HepG2 (cell line): ENCODE measurements around the gene RHBG. TPM values are rescaled to one million over a fixed set of nuclear protein-coding genes. Genes with fewer than 3 reads are reported as not detected.
A peak's percentile ranks its signal among the peaks of the same experiment; 100 is the strongest.

Source experiments
- KDM5A ChIP-seq: fragments of 200-600 bp; sonication (generic); IDR thresholded peaks from 2 replicates; pipeline ENCODE4 v1.7.0; 2018; ENCODE audit warnings: antibody characterized with exemption, mild to moderate bottlenecking, low read length, borderline replicate concordance
- NCOR1 ChIP-seq: fragments of 200-600 bp; sonication (generic); IDR thresholded peaks from 2 replicates; pipeline ENCODE4 v1.7.0; 2017; ENCODE audit warnings: antibody characterized with exemption, low read length, borderline replicate concordance
- NONO ChIP-seq, 2 experiments: fragments of 450-650 bp in 1 of 2; sonication (generic) in 1 of 2; formaldehyde crosslinking in 1 of 2; IDR thresholded peaks in 1 of 2; conservative IDR thresholded peaks in 1 of 2; 2 replicates each; pipeline versions ENCODE4 v1.6.1 to v1.8.0; 2017 to 2022; ENCODE audit warnings: mild to moderate bottlenecking in 1 of 2, missing genetic modification reagents in 1 of 2, moderate library complexity in 1 of 2
- SIX4 ChIP-seq: sonication (generic); formaldehyde crosslinking; IDR thresholded peaks from 2 replicates; pipeline ENCODE4 v1.4.0; 2020; ENCODE audit warnings: missing genetic modification reagents
- THAP11 ChIP-seq: IDR thresholded peaks from 2 replicates; pipeline ENCODE4 v1.6.1; 2016; ENCODE audit warnings: missing biosample characterization, missing genetic modification reagents
- ZFP82 ChIP-seq: sonication (generic); formaldehyde crosslinking; IDR thresholded peaks from 2 replicates; pipeline ENCODE4 v1.5.1; 2020; ENCODE audit warnings: mild to moderate bottlenecking, missing genetic modification reagents, borderline replicate concordance
- ZMYM2 ChIP-seq: sonication (generic); formaldehyde crosslinking; IDR thresholded peaks from 2 replicates; pipeline ENCODE4 v1.8.0; 2022; ENCODE audit warnings: mild to moderate bottlenecking, missing genetic modification reagents
- ZNF230 ChIP-seq: sonication (generic); formaldehyde crosslinking; IDR thresholded peaks from 2 replicates; pipeline ENCODE4 v1.4.0; 2020; ENCODE audit warnings: mild to moderate bottlenecking, missing genetic modification reagents
- ZNF274 ChIP-seq: sonication (generic); formaldehyde crosslinking; IDR thresholded peaks from 2 replicates; pipeline ENCODE4 v1.5.1; 2020; ENCODE audit warnings: mild to moderate bottlenecking, missing genetic modification reagents
- ZNF556 ChIP-seq: sonication (generic); formaldehyde crosslinking; IDR thresholded peaks from 2 replicates; pipeline ENCODE4 v1.4.0; 2020; ENCODE audit warnings: mild to moderate bottlenecking, missing genetic modification reagents, borderline replicate concordance
- ZNF563 ChIP-seq: sonication (generic); formaldehyde crosslinking; IDR thresholded peaks from 2 replicates; pipeline ENCODE4 v1.8.0; 2022; ENCODE audit warnings: mild to moderate bottlenecking, moderate library complexity, missing genetic modification reagents
- polyA plus RNA-seq, 8 experiments: library from polyadenylated mRNA; depleted of rRNA in 3 of 8; stranded (reverse) in 7 of 8; unstranded in 1 of 8; fragments of >200 nt; fragmentation: Illumina TruSeq in 4 of 8; extraction: Trizol in 4 of 8; gene quantifications; 2 replicates each; pipeline versions ENCODE4 v1.2.1 to v1.2.3, GENCODE V29; 2011 to 2016; ENCODE audit warnings: low read depth in 4 of 8, missing spikeins in 1 of 8, mixed read lengths in 1 of 8; ENCODE audit not compliant: insufficient read depth in 1 of 8
- total RNA-seq, 5 experiments: library from RNA; depleted of rRNA; stranded (reverse); fragments of >200 nt; fragmentation: Illumina TruSeq; extraction: Trizol; gene quantifications; 2 replicates each; pipeline ENCODE4 v1.2.3, GENCODE V29; 2016; ENCODE audit warnings: low read depth in 1 of 5
- TF ChIP-seq, protein P1 (sequence below): sonication (generic); formaldehyde crosslinking; IDR thresholded peaks from 2 replicates; pipeline ENCODE4 v1.8.1; 2023; ENCODE audit warnings: mild to moderate bottlenecking, missing genetic modification reagents
- TF ChIP-seq, protein P2 (sequence below): sonication (generic); formaldehyde crosslinking; IDR thresholded peaks from 2 replicates; pipeline ENCODE4 v1.4.0; 2020; ENCODE audit warnings: missing genetic modification reagents, borderline replicate concordance
- TF ChIP-seq, protein P3 (sequence below): sonication (generic); formaldehyde crosslinking; IDR thresholded peaks from 2 replicates; pipeline ENCODE4 v1.5.0; 2020; ENCODE audit warnings: mild to moderate bottlenecking, missing genetic modification reagents

RHBG gene
- total and polyA plus RNA-seq, 2 of the 13 experiments (the other 11 are each of a cell fraction or from before 2014, with no cell fraction given), result 61.8 to 73.5 TPM

- no peak for TF ChIP-seq NONO (IDR thresholded peaks at IDR 0.05)
- TF ChIP-seq NONO (CRISPR knock-in tag; conservative IDR thresholded peaks at IDR 0.05), result peak; percentile 9; the same call in 1 of the 2 replicates
- no peak for TF ChIP-seq NCOR1
- TF ChIP-seq, protein P1, sequence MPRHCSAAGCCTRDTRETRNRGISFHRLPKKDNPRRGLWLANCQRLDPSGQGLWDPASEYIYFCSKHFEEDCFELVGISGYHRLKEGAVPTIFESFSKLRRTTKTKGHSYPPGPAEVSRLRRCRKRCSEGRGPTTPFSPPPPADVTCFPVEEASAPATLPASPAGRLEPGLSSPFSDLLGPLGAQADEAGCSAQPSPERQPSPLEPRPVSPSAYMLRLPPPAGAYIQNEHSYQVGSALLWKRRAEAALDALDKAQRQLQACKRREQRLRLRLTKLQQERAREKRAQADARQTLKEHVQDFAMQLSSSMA (CRISPR knock-in tag), result no peak
- TF ChIP-seq SIX4, result no peak
- TF ChIP-seq ZNF556, result no peak
- 0 out of 2 replicates have a peak, but pooled peaks have one; percentile 1 for TF ChIP-seq ZNF230 (CRISPR knock-in tag)
- TF ChIP-seq ZMYM2 (CRISPR knock-in tag), result peak; percentile 17; the same call in 1 of the 2 replicates
- TF ChIP-seq ZNF274 (CRISPR knock-in tag), result no peak
- peak; percentile 59; the same call in 1 of the 2 replicates for TF ChIP-seq ZFP82
- TF ChIP-seq THAP11 (CRISPR knock-in tag), result no peak
- TF ChIP-seq, protein P2, sequence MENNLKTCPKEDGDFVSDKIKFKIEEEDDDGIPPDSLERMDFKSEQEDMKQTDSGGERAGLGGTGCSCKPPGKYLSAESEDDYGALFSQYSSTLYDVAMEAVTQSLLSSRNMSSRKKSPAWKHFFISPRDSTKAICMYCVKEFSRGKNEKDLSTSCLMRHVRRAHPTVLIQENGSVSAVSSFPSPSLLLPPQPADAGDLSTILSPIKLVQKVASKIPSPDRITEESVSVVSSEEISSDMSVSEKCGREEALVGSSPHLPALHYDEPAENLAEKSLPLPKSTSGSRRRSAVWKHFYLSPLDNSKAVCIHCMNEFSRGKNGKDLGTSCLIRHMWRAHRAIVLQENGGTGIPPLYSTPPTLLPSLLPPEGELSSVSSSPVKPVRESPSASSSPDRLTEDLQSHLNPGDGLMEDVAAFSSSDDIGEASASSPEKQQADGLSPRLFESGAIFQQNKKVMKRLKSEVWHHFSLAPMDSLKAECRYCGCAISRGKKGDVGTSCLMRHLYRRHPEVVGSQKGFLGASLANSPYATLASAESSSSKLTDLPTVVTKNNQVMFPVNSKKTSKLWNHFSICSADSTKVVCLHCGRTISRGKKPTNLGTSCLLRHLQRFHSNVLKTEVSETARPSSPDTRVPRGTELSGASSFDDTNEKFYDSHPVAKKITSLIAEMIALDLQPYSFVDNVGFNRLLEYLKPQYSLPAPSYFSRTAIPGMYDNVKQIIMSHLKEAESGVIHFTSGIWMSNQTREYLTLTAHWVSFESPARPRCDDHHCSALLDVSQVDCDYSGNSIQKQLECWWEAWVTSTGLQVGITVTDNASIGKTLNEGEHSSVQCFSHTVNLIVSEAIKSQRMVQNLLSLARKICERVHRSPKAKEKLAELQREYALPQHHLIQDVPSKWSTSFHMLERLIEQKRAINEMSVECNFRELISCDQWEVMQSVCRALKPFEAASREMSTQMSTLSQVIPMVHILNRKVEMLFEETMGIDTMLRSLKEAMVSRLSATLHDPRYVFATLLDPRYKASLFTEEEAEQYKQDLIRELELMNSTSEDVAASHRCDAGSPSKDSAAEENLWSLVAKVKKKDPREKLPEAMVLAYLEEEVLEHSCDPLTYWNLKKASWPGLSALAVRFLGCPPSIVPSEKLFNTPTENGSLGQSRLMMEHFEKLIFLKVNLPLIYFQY (CRISPR knock-in tag), result no peak
- no peak for TF ChIP-seq ZNF563 (CRISPR knock-in tag)
- TF ChIP-seq, protein P3, sequence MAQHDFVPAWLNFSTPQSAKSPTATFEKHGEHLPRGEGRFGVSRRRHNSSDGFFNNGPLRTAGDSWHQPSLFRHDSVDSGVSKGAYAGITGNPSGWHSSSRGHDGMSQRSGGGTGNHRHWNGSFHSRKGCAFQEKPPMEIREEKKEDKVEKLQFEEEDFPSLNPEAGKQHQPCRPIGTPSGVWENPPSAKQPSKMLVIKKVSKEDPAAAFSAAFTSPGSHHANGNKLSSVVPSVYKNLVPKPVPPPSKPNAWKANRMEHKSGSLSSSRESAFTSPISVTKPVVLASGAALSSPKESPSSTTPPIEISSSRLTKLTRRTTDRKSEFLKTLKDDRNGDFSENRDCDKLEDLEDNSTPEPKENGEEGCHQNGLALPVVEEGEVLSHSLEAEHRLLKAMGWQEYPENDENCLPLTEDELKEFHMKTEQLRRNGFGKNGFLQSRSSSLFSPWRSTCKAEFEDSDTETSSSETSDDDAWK (CRISPR knock-in tag), result no peak
- peak; percentile 58; the same call in 1 of the 2 replicates for TF ChIP-seq KDM5A
- TF ChIP-seq, all 625 proteins: peak for 15
These were observed 31.7 kb upstream of the RHBG start (continued) for GRCh38 chr1:156337052-156337887.
